Hepatocyte (in vitro differentiated cells): ENCODE data around the gene ADD2.

Source experiments
- EZH2 ChIP-seq: fragments of 200-600 bp; sonication (generic); IDR thresholded peaks from 2 replicates; pipeline ENCODE4 v1.6.1; 2016; ENCODE audit warnings: antibody characterized with exemption, mild to moderate bottlenecking, borderline replicate concordance
- EZH2phosphoT487 ChIP-seq: fragments of 200-600 bp; sonication (generic); IDR thresholded peaks from one replicate; pipeline ENCODE4 v1.6.1; 2018; ENCODE audit warnings: antibody characterized with exemption, mild to moderate bottlenecking, low read depth, moderate library complexity; ENCODE audit not compliant: unreplicated experiment, severe bottlenecking
- TF ChIP-seq, protein P1 (sequence below): fragments of 200-600 bp; sonication (generic); IDR thresholded peaks from 2 replicates; pipeline ENCODE4 v1.5.1; 2016; ENCODE audit warnings: antibody characterized with exemption, mild to moderate bottlenecking; ENCODE audit not compliant: poor library complexity

DNA sequence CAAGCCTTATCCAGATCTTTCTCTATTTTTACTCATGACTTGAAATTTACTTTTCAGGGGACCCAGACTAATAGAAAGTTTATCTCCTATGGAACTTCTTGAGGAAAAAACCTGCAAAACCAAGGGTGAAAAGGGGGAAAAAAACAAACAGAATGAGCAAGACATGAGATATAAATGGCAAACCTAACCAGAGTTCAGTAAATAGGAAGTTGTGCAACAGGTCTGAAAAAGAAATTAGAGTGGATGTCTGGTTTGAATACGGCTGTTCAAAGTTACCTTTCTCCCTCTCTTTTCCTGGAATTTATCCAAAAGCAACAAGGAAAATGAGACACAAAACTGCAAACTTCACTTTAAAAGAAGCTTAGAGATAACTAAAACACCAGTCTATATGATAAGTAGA lies 135.6 kb downstream of the ADD2 start:
- TF ChIP-seq EZH2phosphoT487 (no peak), EZH2 (no peak)
- TF ChIP-seq, protein P1, sequence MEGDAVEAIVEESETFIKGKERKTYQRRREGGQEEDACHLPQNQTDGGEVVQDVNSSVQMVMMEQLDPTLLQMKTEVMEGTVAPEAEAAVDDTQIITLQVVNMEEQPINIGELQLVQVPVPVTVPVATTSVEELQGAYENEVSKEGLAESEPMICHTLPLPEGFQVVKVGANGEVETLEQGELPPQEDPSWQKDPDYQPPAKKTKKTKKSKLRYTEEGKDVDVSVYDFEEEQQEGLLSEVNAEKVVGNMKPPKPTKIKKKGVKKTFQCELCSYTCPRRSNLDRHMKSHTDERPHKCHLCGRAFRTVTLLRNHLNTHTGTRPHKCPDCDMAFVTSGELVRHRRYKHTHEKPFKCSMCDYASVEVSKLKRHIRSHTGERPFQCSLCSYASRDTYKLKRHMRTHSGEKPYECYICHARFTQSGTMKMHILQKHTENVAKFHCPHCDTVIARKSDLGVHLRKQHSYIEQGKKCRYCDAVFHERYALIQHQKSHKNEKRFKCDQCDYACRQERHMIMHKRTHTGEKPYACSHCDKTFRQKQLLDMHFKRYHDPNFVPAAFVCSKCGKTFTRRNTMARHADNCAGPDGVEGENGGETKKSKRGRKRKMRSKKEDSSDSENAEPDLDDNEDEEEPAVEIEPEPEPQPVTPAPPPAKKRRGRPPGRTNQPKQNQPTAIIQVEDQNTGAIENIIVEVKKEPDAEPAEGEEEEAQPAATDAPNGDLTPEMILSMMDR, result no peak
